GM23338 (cell line): ENCODE results near the gene ARHGAP4. TPM values are rescaled to one million over a fixed set of nuclear protein-coding genes. Genes with fewer than 3 reads are reported as not detected.

Source experiments
- ATAC-seq: fragments of 200-7000 bp; cut with Tn5 transposase; 3 replicates; pipeline ENCODE4 v1.9.1; 2020
- DNase-seq: peaks from one replicate; pipeline ENCODE4 v3.0.0-alpha.2; 2015; ENCODE audit warnings: low spot score
- H2AFZ ChIP-seq: fragments of 200-600 bp; sonication (generic); 2 replicates; pipeline ENCODE4 v1.8.0; 2016; ENCODE audit warnings: antibody characterized with exemption, mild to moderate bottlenecking, moderate library complexity
- H3F3A ChIP-seq: fragments of 200-600 bp; sonication (generic); replicated peaks from 2 replicates; pipeline ENCODE4 v1.8.0; 2017; ENCODE audit warnings: antibody characterized with exemption, mixed run types, low read depth
- H3K27ac ChIP-seq: fragments of 200-600 bp; sonication (generic); 2 replicates; pipeline ENCODE4 v1.6.1; 2016; ENCODE audit warnings: low read depth
- H3K27me3 ChIP-seq: fragments of 200-600 bp; sonication (generic); 2 replicates; pipeline ENCODE4 v1.8.0; 2016; ENCODE audit warnings: mild to moderate bottlenecking, mixed run types, moderate library complexity; ENCODE audit not compliant: insufficient read depth
- H3K36me3 ChIP-seq: fragments of 200-600 bp; sonication (generic); 2 replicates; pipeline ENCODE4 v1.8.0; 2016; ENCODE audit warnings: mild to moderate bottlenecking; ENCODE audit not compliant: insufficient read depth
- H3K4me1 ChIP-seq: fragments of 200-600 bp; sonication (generic); 2 replicates; pipeline ENCODE4 v1.8.0; 2016; ENCODE audit warnings: mild to moderate bottlenecking, moderate library complexity; ENCODE audit not compliant: insufficient read depth
- H3K4me2 ChIP-seq: fragments of 200-600 bp; sonication (generic); 2 replicates; pipeline ENCODE4 v1.7.1; 2017; ENCODE audit warnings: mixed run types
- H3K4me3 ChIP-seq: fragments of 200-600 bp; sonication (generic); 2 replicates; pipeline ENCODE4 v1.6.1; 2016; ENCODE audit warnings: mixed run types
- H3K79me2 ChIP-seq: fragments of 200-600 bp; sonication (generic); replicated peaks from 2 replicates; pipeline ENCODE4 v1.8.0; 2017; ENCODE audit warnings: mild to moderate bottlenecking; ENCODE audit not compliant: insufficient read depth
- H3K9me2 ChIP-seq: fragments of 200-600 bp; sonication (generic); 2 replicates; pipeline ENCODE4 v1.8.0; 2017; ENCODE audit not compliant: insufficient read depth
- H4K20me1 ChIP-seq: fragments of 200-600 bp; sonication (generic); replicated peaks from 2 replicates; pipeline ENCODE4 v1.8.0; 2017; ENCODE audit warnings: mild to moderate bottlenecking; ENCODE audit not compliant: insufficient read depth
- H3K27ac Mint-ChIP-seq: 2 replicates; pipeline ENCODE4 v1.8.0; 2020; ENCODE audit warnings: inconsistent platforms, mild to moderate bottlenecking, moderate library complexity, mixed read lengths
- H3K27me3 Mint-ChIP-seq: 3 replicates; pipeline ENCODE4 v1.8.0; 2022; ENCODE audit warnings: low read depth, mild to moderate bottlenecking, moderate library complexity, mixed read lengths, inconsistent platforms; ENCODE audit not compliant: insufficient read depth, poor library complexity
- H3K36me3 Mint-ChIP-seq: 3 replicates; pipeline ENCODE4 v1.8.0; 2021; ENCODE audit warnings: low read depth, mild to moderate bottlenecking, inconsistent platforms, moderate library complexity, mixed read lengths
- H3K4me1 Mint-ChIP-seq: 3 replicates; pipeline ENCODE4 v1.8.0; 2020; ENCODE audit warnings: mild to moderate bottlenecking, inconsistent platforms, mixed read lengths
- H3K4me3 Mint-ChIP-seq: 3 replicates; pipeline ENCODE4 v1.8.0; 2021; ENCODE audit warnings: moderate library complexity, mild to moderate bottlenecking, inconsistent platforms, mixed read lengths
- H3K9me3 Mint-ChIP-seq: 3 replicates; pipeline ENCODE4 v1.8.0; 2020; ENCODE audit warnings: moderate library complexity, mild to moderate bottlenecking, inconsistent platforms, mixed read lengths
- CREB1 ChIP-seq: fragments of 250-450 bp; sonication (Bioruptor Pico); IDR thresholded peaks from 2 replicates; pipeline ENCODE4 v1.5.0; 2020; ENCODE audit warnings: low read depth, mild to moderate bottlenecking, moderate library complexity
- EZH2 ChIP-seq: fragments of 200-600 bp; sonication (generic); IDR thresholded peaks from one replicate; pipeline ENCODE4 v1.8.0; 2017; ENCODE audit warnings: antibody characterized with exemption, mild to moderate bottlenecking, low read depth; ENCODE audit not compliant: unreplicated experiment
- JUNB ChIP-seq: IDR thresholded peaks from one replicate; pipeline ENCODE4 v1.6.1; 2016; ENCODE audit warnings: antibody characterized with exemption; ENCODE audit not compliant: unreplicated experiment
- POLR2AphosphoS5 ChIP-seq: IDR thresholded peaks from 2 replicates; pipeline ENCODE4 v1.6.1; 2016; ENCODE audit warnings: antibody characterized with exemption, low read depth
- STAT1 ChIP-seq: IDR thresholded peaks from one replicate; pipeline ENCODE4 v1.6.1; 2016; ENCODE audit warnings: antibody characterized with exemption; ENCODE audit not compliant: unreplicated experiment
- ZNF331 ChIP-seq: fragments of 250-450 bp; sonication (Bioruptor Pico); IDR thresholded peaks from 2 replicates; pipeline ENCODE4 v1.5.0; 2020; ENCODE audit warnings: low read depth, mild to moderate bottlenecking, moderate library complexity
- ZNF462 ChIP-seq: fragments of 250-450 bp; sonication (Bioruptor Pico); IDR thresholded peaks from 2 replicates; pipeline ENCODE4 v1.5.0; 2020; ENCODE audit warnings: mild to moderate bottlenecking, moderate library complexity
- polyA plus RNA-seq: library from polyadenylated mRNA; unstranded; fragments of >200 nt; fragmentation: Nextera tagmentation; extraction: Ambion mirVana; gene quantifications from 2 replicates; pipeline ENCODE4 v1.2.1, GENCODE V29; 2016
- total RNA-seq: library from RNA; depleted of rRNA; stranded (reverse); fragments of >200 nt; shearing (Covaris generic); gene quantifications from 2 replicates; pipeline ENCODE4 v1.2.3, GENCODE V29; 2014

Gene ARHGAP4
- total and polyA plus RNA-seq, 2 experiments from 2014 or later = 21.5 to 59.5 TPM

GRCh38 chrX:153909980-153910360, 16.1 kb downstream of the ARHGAP4 start:
- Histone ChIP-seq H3K9me2 (no peaks in the 10 kb centered on the region), H3K79me2 (no peaks in the 10 kb centered on the region), H3K4me3 (no peak overlapping the region), H3K4me1 (no peaks in the 10 kb centered on the region), H3K27ac (no peak overlapping the region), H2AFZ (no peak overlapping the region), H4K20me1 (no peaks in the 10 kb centered on the region), H3K4me2 (no peak overlapping the region), H3F3A (no peaks in the 10 kb centered on the region), H3K36me3 (no peaks in the 10 kb centered on the region), H3K27me3 (no peaks in the 10 kb centered on the region)
- Mint-ChIP-seq H3K4me1 (no peaks in the 10 kb centered on the region; the same call in 1 of the 3 replicates), H3K4me3 (no peak overlapping the region), H3K27me3 (no peaks in the 10 kb centered on the region), H3K36me3 (peaks cover 6% of the 10 kb centered on the region; the same call in 2 of the 3 replicates), H3K27ac (no peak overlapping the region), H3K9me3 (no peaks in the 10 kb centered on the region)
- TF ChIP-seq EZH2 = no peak
- TF ChIP-seq STAT1 = no peak
- TF ChIP-seq ZNF331 (CRISPR knock-in tag) = no peak
- DNase-seq = no peak
- ATAC-seq = no peak

GRCh38 chrX:153909024-153909979, 16.8 kb downstream of the ARHGAP4 start:
- Histone ChIP-seq H3F3A (no peaks in the 10 kb centered on the region), H3K4me2 (no peak overlapping the region), H2AFZ (no peak overlapping the region), H4K20me1 (no peaks in the 10 kb centered on the region), H3K4me1 (no peaks in the 10 kb centered on the region), H3K36me3 (no peaks in the 10 kb centered on the region), H3K4me3 (no peak overlapping the region), H3K9me2 (no peaks in the 10 kb centered on the region), H3K79me2 (no peaks in the 10 kb centered on the region), H3K27me3 (no peaks in the 10 kb centered on the region), H3K27ac (no peak overlapping the region)
- no peak for TF ChIP-seq POLR2AphosphoS5
- no peak for TF ChIP-seq ZNF462 (CRISPR knock-in tag)
- TF ChIP-seq JUNB = no peak
- TF ChIP-seq ZNF331 (CRISPR knock-in tag) = no peak
- TF ChIP-seq CREB1 (CRISPR knock-in tag) = no peak
- no peak for TF ChIP-seq EZH2
- no peaks in the 10 kb centered on the region for H3K9me3 Mint-ChIP-seq
- peaks cover 3% of the 10 kb centered on the region; the same call in 2 of the 3 replicates for H3K4me1 Mint-ChIP-seq
- H3K27ac Mint-ChIP-seq = no peak overlapping the region
- ATAC-seq (peak; percentile 81), DNase-seq (peak; percentile 49)
- no peaks in the 10 kb centered on the region for H3K27me3 Mint-ChIP-seq
- H3K4me3 Mint-ChIP-seq = no peak overlapping the region
- H3K36me3 Mint-ChIP-seq = peaks cover 6% of the 10 kb centered on the region; the same call in 2 of the 3 replicates
